GM18907 (cell line): ENCODE data around the gene ADRA2C.

Experiments
- ATAC-seq: cut with Tn5 transposase; IDR thresholded peaks from one replicate; pipeline ENCODE4 v1.9.1; 2021; ENCODE audit warnings: mild to moderate bottlenecking, moderate library complexity; ENCODE audit not compliant: unreplicated experiment

The ADRA2C gene

GRCh38 chr4:3775005-3775404, 8.8 kb downstream of the ADRA2C start:
- ATAC-seq = no peak

GRCh38 chr4:3775576-3775975, 9.4 kb downstream of the ADRA2C start:
- no peak for ATAC-seq

- no peak for ATAC-seq
Observed at GRCh38 chr4:3776166-3777032, 10.2 kb downstream of the ADRA2C start.

- no peak for ATAC-seq
Observed at GRCh38 chr4:3777033-3777390, 10.8 kb downstream of the ADRA2C start.

- ATAC-seq = no peak
Observed at GRCh38 chr4:3777669-3778068, 11.5 kb downstream of the ADRA2C start.

GRCh38 chr4:3779509-3779908, 13.3 kb downstream of the ADRA2C start:
- no peak for ATAC-seq

GRCh38 chr4:3780347-3781171, 14.4 kb downstream of the ADRA2C start:
- ATAC-seq = no peak

GRCh38 chr4:3781193-3781886, 15.2 kb downstream of the ADRA2C start:
- ATAC-seq = no peak

GRCh38 chr4:3781997-3782930, 16.1 kb downstream of the ADRA2C start:
- ATAC-seq = no peak

GRCh38 chr4:3783693-3784306, 17.6 kb downstream of the ADRA2C start:
- no peak for ATAC-seq

GRCh38 chr4:3784454-3785291, 18.5 kb downstream of the ADRA2C start:
- ATAC-seq = no peak

GRCh38 chr4:3785292-3785565, 19.0 kb downstream of the ADRA2C start:
- no peak for ATAC-seq

- ATAC-seq = no peak
Observed at GRCh38 chr4:3786196-3786869, 20.1 kb downstream of the ADRA2C start.

- no peak for ATAC-seq
Observed at GRCh38 chr4:3787489-3788365, 21.5 kb downstream of the ADRA2C start.

- no peak for ATAC-seq
Observed at GRCh38 chr4:3788366-3788660, 22.1 kb downstream of the ADRA2C start.

GRCh38 chr4:3789587-3789986, 23.4 kb downstream of the ADRA2C start:
- no peak for ATAC-seq

- ATAC-seq = no peak
Observed at GRCh38 chr4:3790006-3790561, 23.9 kb downstream of the ADRA2C start.

GRCh38 chr4:3791256-3791655, 25.1 kb downstream of the ADRA2C start:
- no peak for ATAC-seq
